Smooth muscle cell (in vitro differentiated cells): ENCODE measurements around the gene TNF. TPM values are rescaled to one million over a fixed set of nuclear protein-coding genes. Genes with fewer than 3 reads are reported as not detected.

Experiments
- DNase-seq: peaks from one replicate; lab custom pipeline; 2025; ENCODE audit not compliant: unreplicated experiment; lab: John Stamatoyannopoulos, UW
- H2AFZ ChIP-seq: fragments of 200-600 bp; sonication (generic); 2 replicates; pipeline ENCODE4 v1.6.0; 2016; ENCODE audit warnings: antibody characterized with exemption, low read depth, mild to moderate bottlenecking
- H3F3A ChIP-seq: fragments of 200-600 bp; sonication (generic); 2 replicates; pipeline ENCODE4 v1.6.0; 2017; ENCODE audit warnings: antibody characterized with exemption, low read depth
- H3K27ac ChIP-seq: fragments of 200-600 bp; sonication (generic); 2 replicates; pipeline ENCODE4 v1.5.1; 2016; ENCODE audit warnings: low read depth, mild to moderate bottlenecking
- H3K27me3 ChIP-seq: fragments of 200-600 bp; sonication (generic); 2 replicates; pipeline ENCODE4 v1.6.1; 2016; ENCODE audit warnings: low read depth, mild to moderate bottlenecking
- H3K36me3 ChIP-seq: fragments of 200-600 bp; sonication (generic); 2 replicates; pipeline ENCODE4 v1.5.1; 2016; ENCODE audit warnings: low read depth
- H3K4me1 ChIP-seq: fragments of 200-600 bp; sonication (generic); 2 replicates; pipeline ENCODE4 v1.5.1; 2016; ENCODE audit warnings: low read depth
- H3K4me2 ChIP-seq: fragments of 200-600 bp; sonication (generic); 2 replicates; pipeline ENCODE4 v1.6.0; 2016; ENCODE audit warnings: mild to moderate bottlenecking
- H3K4me3 ChIP-seq: fragments of 200-600 bp; sonication (generic); 2 replicates; pipeline ENCODE4 v1.5.1; 2016; ENCODE audit warnings: mild to moderate bottlenecking
- H3K79me2 ChIP-seq: fragments of 200-600 bp; sonication (generic); 2 replicates; pipeline ENCODE4 v1.6.0; 2016; ENCODE audit warnings: low read depth, mild to moderate bottlenecking
- H3K9ac ChIP-seq: fragments of 200-600 bp; sonication (generic); 2 replicates; pipeline ENCODE4 v1.6.0; 2016; ENCODE audit warnings: low read depth
- H3K9me3 ChIP-seq: fragments of 200-600 bp; sonication (generic); replicated peaks from 2 replicates; pipeline ENCODE4 v1.5.1; 2016; ENCODE audit warnings: low read depth
- H4K20me1 ChIP-seq: fragments of 200-600 bp; sonication (generic); 2 replicates; pipeline ENCODE4 v1.6.0; 2016; ENCODE audit warnings: low read depth
- CTCF ChIP-seq: fragments of 200-600 bp; sonication (generic); IDR thresholded peaks from 2 replicates; pipeline ENCODE4 v1.5.1; 2017; ENCODE audit warnings: borderline replicate concordance, mild to moderate bottlenecking, antibody characterized with exemption; ENCODE audit not compliant: insufficient read depth, poor library complexity, severe bottlenecking
- WGBS: methylation state at CpG from one replicate; pipeline ENCODE4 v1.1.7; 2016; ENCODE audit warnings: low lambda C conversion rate; 5-methylcytosine and 5-hydroxymethylcytosine counted together
- polyA plus RNA-seq: library from polyadenylated mRNA; unstranded; fragments of >200 nt; fragmentation: Nextera tagmentation; extraction: Ambion mirVana; gene quantifications from 2 replicates; pipeline ENCODE4 v1.2.1, GENCODE V29; 2016
- small RNA-seq: library from RNA; depleted of rRNA; stranded (forward); fragments of <200 nt; gene quantifications from one replicate; pipeline ENCODE3, GENCODE V24; 2014
- total RNA-seq: library from RNA; depleted of rRNA; stranded (reverse); fragments of >200 nt; gene quantifications from 2 replicates; pipeline ENCODE4 v1.2.3, GENCODE V29; 2014

TNF gene
- total and polyA plus RNA-seq, 2 experiments from 2014 or later = 0.94 to 1.5 TPM

DNA sequence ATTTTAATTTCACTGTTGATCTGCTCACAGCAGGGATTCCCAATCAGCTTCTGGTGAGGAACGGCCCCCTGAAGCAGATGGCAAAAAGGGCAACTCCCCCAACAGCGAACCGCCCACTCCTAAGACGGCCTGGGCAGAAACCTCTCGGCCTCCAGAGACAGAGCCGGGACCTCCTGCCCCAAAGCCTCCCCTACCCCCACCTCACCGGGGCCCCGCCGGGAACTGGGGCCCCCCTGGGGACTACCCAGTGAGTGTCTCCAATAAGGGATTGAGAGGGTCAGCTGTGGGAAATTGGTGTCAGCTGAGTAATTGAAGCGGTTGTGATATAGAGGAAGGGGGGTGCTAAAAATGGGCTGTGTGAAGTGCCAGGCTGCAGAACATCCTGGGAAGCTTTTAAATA, 51.6 kb downstream of the TNF start:
- peaks cover 9% of the 10 kb centered on the region for H3K4me1 ChIP-seq
- WGBS = 94% methylated on average over 10 of the region's 10 CpGs
- no peak for DNase-seq
- H3K4me3 ChIP-seq = no peak overlapping the region
- H3K4me2 ChIP-seq = no peak overlapping the region
- H3K36me3 ChIP-seq = peaks cover 24% of the 10 kb centered on the region
- H4K20me1 ChIP-seq = peaks cover 90% of the 10 kb centered on the region
- no peak overlapping the region for H3K27ac ChIP-seq
- H3F3A ChIP-seq = peaks cover 30% of the 10 kb centered on the region
- no peak for TF ChIP-seq CTCF
- H3K9me3 ChIP-seq = no peaks in the 10 kb centered on the region
- no peaks in the 10 kb centered on the region for H3K27me3 ChIP-seq
- H3K9ac ChIP-seq = no peak overlapping the region
- H2AFZ ChIP-seq = no peak overlapping the region
- H3K79me2 ChIP-seq = peaks cover 64% of the 10 kb centered on the region

GRCh38 chr6:31627690-31628287, 52.4 kb downstream of the TNF start:
- peaks cover 88% of the 10 kb centered on the region for H4K20me1 ChIP-seq
- WGBS = 97% methylated on average over 11 of the region's 19 CpGs

More at GRCh38 chr6:31627690-31628287, 52.4 kb downstream of the TNF start:
- Histone ChIP-seq H3K4me1 (peaks cover under 1% of the 10 kb centered on the region), H3K9ac (no peak overlapping the region), H3K4me3 (no peak overlapping the region), H3K36me3 (peaks cover 29% of the 10 kb centered on the region), H3K27ac (no peak overlapping the region), H3K9me3 (no peaks in the 10 kb centered on the region), H3K79me2 (peaks cover 57% of the 10 kb centered on the region), H3F3A (peaks cover 35% of the 10 kb centered on the region), H2AFZ (no peak overlapping the region), H3K4me2 (no peak overlapping the region), H3K27me3 (no peaks in the 10 kb centered on the region)
- TF ChIP-seq CTCF = no peak
- no peak for DNase-seq

Small RNAs within 50 kb of the gene (small RNA-seq; reads per million reads assigned to genes)
- gene SNORA38 (25.0 reads per million, percentile 91 among the genes with 10 or more reads in this experiment), gene SNORD117 (740 reads per million, percentile 100 among the genes with 10 or more reads in this experiment), gene SNORD84 (not detected), gene UQCRHP1 (not detected)

Other genes with a start within 250 kb of the TNF start
Only the 30 nearest of the 34 such genes appear.
- gene HLA-B, start 218.4 kb upstream of the TNF start, total RNA-seq = 238 and 2,794 TPM in 2 replicates
- 605 and 646 TPM in 2 replicates for gene HLA-B, start 218.4 kb upstream of the TNF start, polyA plus RNA-seq
- gene MICA, start 172.0 kb upstream of the TNF start, total RNA-seq = 45.8 and 54.2 TPM in 2 replicates
- gene MICA, start 172.0 kb upstream of the TNF start, polyA plus RNA-seq = 60.8 and 61.5 TPM in 2 replicates
- gene MICB, start 77.4 kb upstream of the TNF start, total RNA-seq = 2.9 and 4.7 TPM in 2 replicates
- 1.4 and 2.4 TPM in 2 replicates for gene MICB, start 77.4 kb upstream of the TNF start, polyA plus RNA-seq
- not detected in 2 replicates for gene MCCD1, start 46.6 kb upstream of the TNF start, total RNA-seq
- not detected in 2 replicates for gene MCCD1, start 46.6 kb upstream of the TNF start, polyA plus RNA-seq
- 137 and 153 TPM in 2 replicates for gene DDX39B, start 33.6 kb upstream of the TNF start, total RNA-seq
- gene DDX39B, start 33.6 kb upstream of the TNF start, polyA plus RNA-seq = 117 and 146 TPM in 2 replicates
- 0.90 and 1.0 TPM in 2 replicates for gene ATP6V1G2, start 29.0 kb upstream of the TNF start, total RNA-seq
- 2.3 and 2.4 TPM in 2 replicates for gene ATP6V1G2, start 29.0 kb upstream of the TNF start, polyA plus RNA-seq
- 8.1 and 28.2 TPM in 2 replicates for gene NFKBIL1, start 28.0 kb upstream of the TNF start, total RNA-seq
- gene NFKBIL1, start 28.0 kb upstream of the TNF start, polyA plus RNA-seq = 23.5 and 25.9 TPM in 2 replicates
- gene LTA, start 3.3 kb upstream of the TNF start, total RNA-seq = 1.8 TPM in 1 of 2 replicates, not detected in the other
- gene LTA, start 3.3 kb upstream of the TNF start, polyA plus RNA-seq = 0.74 TPM in 1 of 2 replicates, not detected in the other
- 1.5 TPM in 1 of 2 replicates, not detected in the other for gene LTB, start 6.9 kb downstream of the TNF start, total RNA-seq
- 0.75 and 6.3 TPM in 2 replicates for gene LTB, start 6.9 kb downstream of the TNF start, polyA plus RNA-seq
- gene LST1, start 10.7 kb downstream of the TNF start, total RNA-seq = not detected in 2 replicates
- gene LST1, start 10.7 kb downstream of the TNF start, polyA plus RNA-seq = 1.4 and 1.7 TPM in 2 replicates
- gene NCR3, start 17.4 kb downstream of the TNF start, total RNA-seq = not detected in 2 replicates
- 0.22 and 0.48 TPM in 2 replicates for gene NCR3, start 17.4 kb downstream of the TNF start, polyA plus RNA-seq
- gene AIF1, start 39.7 kb downstream of the TNF start, total RNA-seq = not detected in 2 replicates
- gene AIF1, start 39.7 kb downstream of the TNF start, polyA plus RNA-seq = not detected in 2 replicates
- gene PRRC2A, start 45.1 kb downstream of the TNF start, total RNA-seq = 44.7 and 47.6 TPM in 2 replicates
- 58.0 and 75.3 TPM in 2 replicates for gene PRRC2A, start 45.1 kb downstream of the TNF start, polyA plus RNA-seq
- 75.9 and 123 TPM in 2 replicates for gene BAG6, start 77.1 kb downstream of the TNF start, total RNA-seq
- 74.8 and 85.8 TPM in 2 replicates for gene BAG6, start 77.1 kb downstream of the TNF start, polyA plus RNA-seq
- gene APOM, start 80.3 kb downstream of the TNF start, total RNA-seq = 2.3 and 2.7 TPM in 2 replicates
- gene APOM, start 80.3 kb downstream of the TNF start, polyA plus RNA-seq = 1.1 and 2.7 TPM in 2 replicates
- gene C6orf47, start 85.2 kb downstream of the TNF start, total RNA-seq = 7.1 and 8.9 TPM in 2 replicates
- 15.5 and 20.1 TPM in 2 replicates for gene C6orf47, start 85.2 kb downstream of the TNF start, polyA plus RNA-seq
- 12.5 and 17.2 TPM in 2 replicates for gene GPANK1, start 89.4 kb downstream of the TNF start, total RNA-seq
- gene GPANK1, start 89.4 kb downstream of the TNF start, polyA plus RNA-seq = 19.6 and 20.1 TPM in 2 replicates
- 228 and 313 TPM in 2 replicates for gene CSNK2B, start 90.5 kb downstream of the TNF start, total RNA-seq
- gene CSNK2B, start 90.5 kb downstream of the TNF start, polyA plus RNA-seq = 195 and 226 TPM in 2 replicates
- gene LY6G5B, start 94.4 kb downstream of the TNF start, total RNA-seq = 1.5 and 7.5 TPM in 2 replicates
- 5.6 and 16.2 TPM in 2 replicates for gene LY6G5B, start 94.4 kb downstream of the TNF start, polyA plus RNA-seq
- 0.18 and 0.67 TPM in 2 replicates for gene LY6G5C, start 105.5 kb downstream of the TNF start, total RNA-seq
- 3.8 and 5.2 TPM in 2 replicates for gene LY6G5C, start 105.5 kb downstream of the TNF start, polyA plus RNA-seq
- 24.9 and 32.8 TPM in 2 replicates for gene ABHD16A, start 127.8 kb downstream of the TNF start, total RNA-seq
- gene ABHD16A, start 127.8 kb downstream of the TNF start, polyA plus RNA-seq = 39.9 and 40.5 TPM in 2 replicates
- gene LY6G6F, start 131.3 kb downstream of the TNF start, total RNA-seq = not detected in 2 replicates
- gene LY6G6F, start 131.3 kb downstream of the TNF start, polyA plus RNA-seq = not detected in 2 replicates
- gene LY6G6D, start 139.8 kb downstream of the TNF start, total RNA-seq = not detected in 2 replicates
- gene LY6G6D, start 139.8 kb downstream of the TNF start, polyA plus RNA-seq = not detected in 2 replicates
- 3.8 and 5.2 TPM in 2 replicates for gene LY6G6C, start 146.2 kb downstream of the TNF start, total RNA-seq
- gene LY6G6C, start 146.2 kb downstream of the TNF start, polyA plus RNA-seq = 3.9 and 7.2 TPM in 2 replicates
- gene MPIG6B, start 147.8 kb downstream of the TNF start, total RNA-seq = 0.09 TPM in 1 of 2 replicates, not detected in the other
- 1.1 TPM in 1 of 2 replicates, not detected in the other for gene MPIG6B, start 147.8 kb downstream of the TNF start, polyA plus RNA-seq
- 62.9 and 104 TPM in 2 replicates for gene DDAH2, start 153.7 kb downstream of the TNF start, total RNA-seq
- 122 and 134 TPM in 2 replicates for gene DDAH2, start 153.7 kb downstream of the TNF start, polyA plus RNA-seq
- 373 and 417 TPM in 2 replicates for gene CLIC1, start 161.0 kb downstream of the TNF start, total RNA-seq
- gene CLIC1, start 161.0 kb downstream of the TNF start, polyA plus RNA-seq = 610 and 628 TPM in 2 replicates
- gene MSH5, start 164.4 kb downstream of the TNF start, total RNA-seq = 10.6 and 15.4 TPM in 2 replicates
- gene MSH5, start 164.4 kb downstream of the TNF start, polyA plus RNA-seq = 4.7 and 10.5 TPM in 2 replicates
- not detected in 2 replicates for gene SAPCD1, start 187.1 kb downstream of the TNF start, total RNA-seq
- gene SAPCD1, start 187.1 kb downstream of the TNF start, polyA plus RNA-seq = 1.4 and 1.8 TPM in 2 replicates
- 0.22 and 0.58 TPM in 2 replicates for gene VWA7, start 201.8 kb downstream of the TNF start, total RNA-seq
- 0.08 and 0.28 TPM in 2 replicates for gene VWA7, start 201.8 kb downstream of the TNF start, polyA plus RNA-seq